GM19043 (cell line): ENCODE data around the gene TRIM8.
A peak's percentile ranks its signal among the peaks of the same experiment; 100 is the strongest.

Experiments used
- ATAC-seq: cut with Tn5 transposase; IDR thresholded peaks from one replicate; pipeline ENCODE4 v1.9.1; 2021; ENCODE audit warnings: low read depth; ENCODE audit not compliant: unreplicated experiment

TRIM8 gene

DNA sequence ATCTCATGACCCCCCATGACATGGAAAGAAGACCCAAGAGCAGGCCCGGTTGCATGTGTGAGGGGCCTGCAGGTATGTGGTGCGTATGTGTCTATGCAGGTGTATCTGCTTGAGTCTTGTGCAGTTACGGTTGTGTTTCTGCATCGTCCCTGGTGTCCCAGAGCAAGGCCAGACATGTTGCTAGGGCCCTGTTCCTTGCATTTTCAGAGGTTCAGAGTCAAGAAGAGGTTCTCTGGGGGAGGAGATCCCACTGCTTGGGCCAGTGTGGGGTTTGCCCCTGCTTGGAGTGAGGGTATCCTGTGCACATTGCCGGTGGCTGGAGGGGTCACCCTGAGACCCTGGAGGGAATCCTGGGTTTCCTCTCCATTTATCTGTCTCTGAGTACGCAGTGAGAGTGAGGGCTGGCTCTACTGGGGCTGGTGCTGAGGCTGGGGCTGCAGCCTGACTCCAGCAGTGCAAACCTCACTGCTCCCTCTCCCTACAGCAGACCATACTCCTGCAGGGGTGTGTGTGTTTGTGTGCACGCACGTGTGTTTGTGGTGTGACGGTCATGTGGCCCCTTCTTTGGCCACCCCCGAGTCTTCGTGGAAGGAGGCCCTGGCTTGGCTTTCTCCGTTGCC lies 4.1 kb downstream of the TRIM8 start:
- no peak for ATAC-seq

DNA sequence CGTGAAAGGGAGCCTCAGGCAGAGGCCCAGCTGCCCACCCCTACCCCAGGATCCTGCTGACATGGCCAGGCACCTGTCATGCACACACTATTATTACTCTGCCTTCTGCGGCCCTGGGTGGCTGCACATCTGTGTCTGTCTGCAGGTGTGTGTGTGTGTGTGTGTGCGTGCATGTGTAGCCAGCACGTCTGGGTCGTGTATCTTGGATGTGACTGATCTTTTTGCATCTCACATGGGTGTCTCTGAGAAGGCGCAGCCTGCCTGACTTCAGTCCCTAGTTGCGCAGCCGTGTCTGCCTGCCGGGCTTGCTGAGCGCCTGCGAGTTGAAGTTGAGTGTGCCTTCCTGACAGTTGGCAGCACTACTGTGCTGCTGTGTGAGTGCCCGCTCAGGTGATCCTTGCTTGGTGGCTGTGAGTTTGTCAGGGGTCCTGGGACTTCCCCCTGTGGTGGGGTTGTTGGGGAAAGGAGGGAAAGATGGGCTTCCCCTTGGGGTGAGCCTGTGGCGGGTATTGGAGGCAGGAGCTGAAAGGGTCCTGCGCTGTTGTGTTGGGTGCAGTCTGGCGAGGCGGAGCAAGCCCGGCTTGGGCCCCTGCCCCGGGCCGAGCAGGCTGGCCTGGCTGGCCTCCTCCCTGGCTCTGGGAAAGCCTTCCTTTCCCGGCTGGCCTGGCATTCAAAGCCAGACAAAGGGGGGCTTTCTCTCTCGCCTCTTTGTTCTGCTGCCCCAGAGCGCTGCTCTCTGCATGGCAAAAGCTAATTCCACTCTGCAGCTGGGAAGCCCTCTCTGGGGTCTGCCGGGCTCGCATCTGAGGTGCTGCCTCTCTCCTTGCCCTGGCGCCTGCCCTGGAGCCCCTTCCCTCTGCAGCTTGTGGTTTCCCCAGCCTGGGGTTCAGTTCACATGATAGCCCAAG lies 4.9 kb downstream of the TRIM8 start:
- ATAC-seq = no peak

DNA sequence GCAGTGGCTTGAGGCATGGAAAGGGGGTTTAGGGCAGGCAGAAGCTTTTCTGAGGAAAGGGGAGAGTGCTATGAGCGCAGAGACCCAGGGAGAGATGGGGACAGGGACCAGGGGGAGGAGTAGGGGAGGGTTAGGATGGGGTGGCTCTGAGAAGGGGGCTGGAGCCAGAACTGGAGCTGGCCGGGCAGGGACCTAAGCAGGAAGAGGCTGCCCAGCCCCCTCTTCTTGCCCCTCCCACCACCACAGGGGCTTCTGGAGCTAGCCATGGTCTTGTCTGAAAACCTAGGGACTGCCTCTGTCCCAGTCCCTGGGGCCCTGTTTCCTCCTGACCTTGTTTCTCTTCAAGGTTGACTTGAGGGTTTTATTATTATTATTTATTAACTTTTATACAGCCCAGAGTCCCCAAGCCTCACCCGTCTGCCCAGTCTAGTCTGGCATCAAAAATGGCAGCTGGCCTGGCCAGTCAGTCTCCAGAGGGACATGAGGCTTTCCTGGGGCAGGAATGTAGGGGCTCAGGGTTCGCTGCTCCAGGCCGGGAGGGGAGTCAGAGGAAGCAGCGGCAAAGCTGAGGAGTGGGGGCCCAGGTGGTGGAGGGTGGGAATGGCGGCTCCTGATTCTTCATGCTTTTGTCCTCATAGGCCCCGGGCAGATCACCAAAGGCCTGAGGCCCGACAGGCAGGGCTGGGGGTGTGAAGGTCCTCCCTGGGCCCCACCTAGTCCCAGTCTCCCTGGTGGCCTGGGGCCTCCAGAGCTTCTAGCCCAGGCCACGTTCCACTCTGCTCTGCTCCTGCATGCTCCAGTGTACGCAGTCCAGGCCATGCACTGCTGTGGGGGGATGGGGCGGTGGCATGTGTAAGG lies 5.7 kb downstream of the TRIM8 start:
- ATAC-seq = no peak

DNA sequence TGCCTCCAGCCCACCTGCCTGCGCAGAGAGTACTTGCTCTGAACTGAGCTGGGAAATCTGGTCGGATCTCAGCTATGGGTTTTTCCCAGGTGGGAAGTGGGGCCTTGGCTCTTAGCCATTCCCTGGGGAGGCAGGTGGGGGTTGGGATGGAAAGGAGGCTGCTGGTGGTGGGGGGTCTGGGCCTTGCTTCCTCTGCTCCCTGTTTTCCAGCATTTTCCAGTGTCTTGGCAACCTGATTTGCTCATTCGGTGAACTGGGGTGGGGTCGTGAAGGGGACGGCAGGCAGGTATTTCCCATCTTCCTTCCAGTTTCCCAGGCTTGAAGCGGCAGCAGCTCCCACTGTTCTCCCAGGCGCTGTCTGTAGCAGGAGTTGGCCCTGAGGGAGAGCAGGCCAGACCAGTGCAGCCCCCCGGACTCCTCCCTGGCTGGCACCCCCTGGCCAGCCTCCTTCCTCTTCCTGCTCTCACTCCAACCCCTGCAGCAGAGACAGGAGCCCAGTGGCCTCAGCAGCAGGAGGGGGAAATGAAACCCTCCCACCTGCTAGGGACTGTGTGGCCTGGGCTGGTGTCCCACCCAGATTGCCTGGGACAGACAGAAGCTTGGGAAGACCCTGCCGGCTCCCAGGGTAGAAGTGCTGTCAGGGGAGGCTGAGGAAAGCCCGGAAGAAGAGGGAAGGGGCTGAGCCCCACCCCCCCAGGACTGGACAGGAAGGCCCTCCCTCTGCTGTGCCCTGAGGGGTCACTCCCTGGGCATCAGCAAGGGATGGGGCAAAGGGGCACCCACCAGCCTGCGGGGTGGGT lies 6.6 kb downstream of the TRIM8 start:
- ATAC-seq = no peak

DNA sequence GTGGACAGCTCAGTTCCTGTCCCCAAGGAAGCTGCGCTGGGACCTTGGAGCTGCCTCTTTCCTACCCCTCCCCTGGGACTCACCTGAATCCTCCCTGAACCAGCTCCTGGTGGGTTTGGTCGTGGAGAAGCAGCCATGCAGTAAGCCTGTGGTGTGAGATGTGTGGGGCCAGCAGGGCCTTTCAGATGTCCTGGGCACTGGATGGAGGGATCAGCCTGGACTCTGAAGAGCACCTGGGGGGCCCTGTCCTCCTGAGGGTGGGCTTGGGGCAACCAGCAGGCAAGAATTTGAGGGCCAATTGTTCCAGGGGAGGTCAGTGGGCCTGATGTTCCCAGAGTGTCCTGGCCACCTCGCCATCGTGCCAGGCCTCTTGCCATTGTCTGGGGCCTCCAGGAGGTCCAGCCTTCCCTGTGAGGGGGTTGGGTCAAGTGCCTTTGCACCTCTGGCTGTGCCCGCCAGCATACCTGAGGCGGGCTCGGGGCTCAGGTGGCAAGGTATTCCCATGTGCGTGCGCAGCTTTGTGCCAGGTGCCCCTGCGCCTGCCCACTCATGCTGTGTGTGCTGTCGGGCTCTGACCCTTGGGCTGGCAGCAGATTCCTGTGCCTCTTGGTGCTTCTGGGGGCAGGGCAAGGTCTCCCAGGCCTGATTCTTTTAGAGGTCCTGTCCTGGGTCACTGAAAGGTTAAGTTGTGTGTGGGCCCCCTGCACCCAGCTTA lies 7.3 kb downstream of the TRIM8 start:
- ATAC-seq = no peak

DNA sequence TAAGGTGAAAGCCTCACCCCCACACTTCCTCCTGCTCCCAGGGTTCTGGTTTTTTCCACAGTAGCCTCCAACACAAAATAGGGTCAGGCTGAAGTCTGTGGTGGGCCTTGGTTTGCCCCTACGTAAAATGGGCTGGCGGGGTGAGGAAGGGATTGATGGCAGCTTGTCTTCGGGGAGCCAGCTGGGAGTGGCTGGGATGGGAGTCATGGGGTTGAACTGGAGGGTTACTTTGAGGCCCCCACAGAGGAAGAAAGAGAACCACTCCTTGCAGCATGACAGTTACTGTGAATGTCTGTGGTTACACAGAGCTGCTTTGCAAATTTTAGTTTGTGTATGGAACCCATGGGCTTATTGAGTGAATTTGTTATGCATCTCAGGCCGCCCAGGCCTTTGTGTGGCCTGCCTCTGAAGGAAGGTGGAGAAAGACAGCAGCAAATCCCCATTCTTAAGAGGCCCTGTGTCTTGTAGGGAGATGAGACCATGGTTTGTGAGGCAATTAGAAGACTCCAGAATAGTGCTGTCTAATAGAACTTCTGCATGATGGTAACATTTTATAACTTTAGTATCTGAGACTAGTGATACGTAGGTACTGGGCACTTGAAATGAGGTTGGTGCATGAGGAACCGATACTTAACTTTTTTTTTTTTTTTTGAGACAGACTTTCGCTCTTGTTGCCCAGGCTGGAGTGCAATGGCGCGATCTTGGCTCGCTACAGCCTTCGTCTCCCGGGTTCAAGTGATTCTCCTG lies 8.1 kb downstream of the TRIM8 start:
- peak; percentile 45 for ATAC-seq

DNA sequence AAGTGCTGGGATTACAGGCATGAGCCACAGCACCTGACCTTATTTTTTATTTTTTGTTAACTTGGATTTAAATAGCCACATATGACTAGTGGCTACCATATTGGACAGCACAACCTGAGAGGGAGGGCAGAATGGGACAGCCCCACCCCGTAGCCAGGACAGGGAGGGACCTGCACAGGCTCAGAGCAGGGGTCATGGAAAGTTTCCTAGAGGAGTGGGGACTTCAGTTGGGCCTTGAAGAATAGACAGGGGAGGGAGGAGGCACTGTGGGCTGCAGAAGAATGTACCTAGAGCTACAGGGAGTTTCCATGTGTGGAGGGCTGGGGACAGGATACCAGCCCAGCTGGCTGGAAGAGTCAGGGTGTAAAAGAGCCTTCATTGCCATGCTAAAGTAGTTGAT lies 8.8 kb downstream of the TRIM8 start:
- no peak for ATAC-seq

DNA sequence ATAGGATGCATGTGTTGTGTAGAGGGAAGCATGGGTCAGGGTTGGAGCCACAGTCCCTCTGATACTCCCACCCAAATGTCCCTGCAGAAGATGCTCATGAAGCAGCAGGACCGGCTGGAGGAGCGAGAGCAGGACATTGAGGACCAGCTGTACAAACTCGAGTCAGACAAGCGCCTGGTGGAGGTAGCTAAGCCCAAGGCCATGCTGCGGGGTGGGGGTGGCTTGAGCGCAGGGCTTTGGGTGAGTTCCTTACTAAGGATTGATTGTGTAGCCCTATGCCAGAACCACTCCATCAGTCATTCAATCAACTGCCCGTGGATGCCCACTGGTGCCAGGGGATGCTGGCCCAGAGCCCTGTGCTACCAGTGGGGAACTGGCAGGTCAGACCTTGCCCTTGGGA lies 10.3 kb downstream of the TRIM8 start:
- ATAC-seq = no peak

DNA sequence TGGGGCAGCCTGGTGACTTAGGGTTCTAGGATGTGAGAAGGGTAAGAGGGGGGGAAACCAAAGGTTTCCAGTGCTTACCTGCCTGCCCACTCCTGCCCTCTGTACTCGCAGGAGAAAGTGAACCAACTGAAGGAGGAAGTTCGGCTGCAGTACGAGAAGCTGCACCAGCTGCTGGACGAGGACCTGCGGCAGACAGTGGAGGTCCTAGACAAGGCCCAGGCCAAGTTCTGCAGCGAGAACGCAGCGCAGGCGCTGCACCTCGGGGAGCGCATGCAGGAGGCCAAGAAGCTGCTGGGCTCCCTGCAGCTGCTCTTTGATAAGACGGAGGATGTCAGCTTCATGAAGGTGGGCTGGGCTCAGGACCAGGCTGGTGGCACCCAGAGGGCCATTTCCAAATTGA lies 10.7 kb downstream of the TRIM8 start:
- no peak for ATAC-seq

DNA sequence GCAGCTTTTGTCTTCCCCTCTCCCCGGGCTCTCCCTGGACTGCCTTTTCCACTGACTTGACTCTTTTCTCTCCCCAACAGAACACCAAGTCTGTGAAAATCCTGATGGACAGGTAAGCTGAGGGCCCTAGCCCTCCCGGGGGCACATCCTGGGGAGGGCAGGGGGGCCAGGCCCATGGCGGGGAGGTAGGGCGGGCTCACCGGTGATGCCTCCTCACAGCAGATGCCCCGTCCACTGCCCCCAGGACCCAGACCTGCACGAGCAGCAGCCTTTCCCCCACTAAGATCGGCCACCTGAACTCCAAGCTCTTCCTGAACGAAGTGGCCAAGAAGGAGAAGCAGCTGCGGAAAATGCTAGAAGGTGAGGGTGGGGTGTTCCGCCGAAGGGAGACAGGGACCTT lies 11.7 kb downstream of the TRIM8 start:
- ATAC-seq = no peak

DNA sequence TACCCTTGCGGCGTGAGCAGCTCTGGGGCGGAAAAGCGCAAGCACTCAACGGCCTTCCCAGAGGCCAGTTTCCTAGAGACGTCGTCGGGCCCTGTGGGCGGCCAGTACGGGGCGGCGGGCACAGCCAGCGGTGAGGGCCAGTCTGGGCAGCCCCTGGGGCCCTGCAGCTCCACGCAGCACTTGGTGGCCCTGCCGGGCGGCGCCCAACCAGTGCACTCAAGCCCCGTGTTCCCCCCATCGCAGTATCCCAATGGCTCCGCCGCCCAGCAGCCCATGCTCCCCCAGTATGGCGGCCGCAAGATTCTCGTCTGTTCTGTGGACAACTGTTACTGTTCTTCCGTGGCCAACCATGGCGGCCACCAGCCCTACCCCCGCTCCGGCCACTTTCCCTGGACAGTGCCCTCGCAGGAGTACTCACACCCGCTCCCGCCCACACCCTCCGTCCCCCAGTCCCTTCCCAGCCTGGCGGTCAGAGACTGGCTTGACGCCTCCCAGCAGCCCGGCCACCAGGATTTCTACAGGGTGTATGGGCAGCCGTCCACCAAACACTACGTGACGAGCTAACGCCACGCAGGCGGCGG lies 12.6 kb downstream of the TRIM8 start:
- ATAC-seq = no peak

DNA sequence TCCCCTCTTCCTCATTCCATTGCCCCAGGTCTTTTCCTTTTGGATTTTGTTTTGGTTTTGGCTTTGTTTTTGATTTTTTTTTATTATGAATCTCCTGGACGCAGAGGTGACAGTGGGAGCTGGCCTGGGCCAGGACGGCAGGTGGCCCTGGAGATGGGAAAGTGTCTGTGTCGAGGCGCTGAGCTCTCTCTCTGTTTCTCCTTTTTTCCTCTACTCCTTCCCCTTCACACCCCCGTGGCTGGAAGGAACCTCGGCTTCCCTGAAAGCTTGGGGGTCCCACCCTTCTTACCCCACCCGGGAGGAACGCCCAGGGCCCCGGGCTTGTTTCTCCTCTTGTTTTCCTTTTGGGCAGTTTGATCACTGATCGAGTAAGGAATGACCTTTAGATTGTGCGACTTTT lies 13.2 kb downstream of the TRIM8 start:
- no peak for ATAC-seq

DNA sequence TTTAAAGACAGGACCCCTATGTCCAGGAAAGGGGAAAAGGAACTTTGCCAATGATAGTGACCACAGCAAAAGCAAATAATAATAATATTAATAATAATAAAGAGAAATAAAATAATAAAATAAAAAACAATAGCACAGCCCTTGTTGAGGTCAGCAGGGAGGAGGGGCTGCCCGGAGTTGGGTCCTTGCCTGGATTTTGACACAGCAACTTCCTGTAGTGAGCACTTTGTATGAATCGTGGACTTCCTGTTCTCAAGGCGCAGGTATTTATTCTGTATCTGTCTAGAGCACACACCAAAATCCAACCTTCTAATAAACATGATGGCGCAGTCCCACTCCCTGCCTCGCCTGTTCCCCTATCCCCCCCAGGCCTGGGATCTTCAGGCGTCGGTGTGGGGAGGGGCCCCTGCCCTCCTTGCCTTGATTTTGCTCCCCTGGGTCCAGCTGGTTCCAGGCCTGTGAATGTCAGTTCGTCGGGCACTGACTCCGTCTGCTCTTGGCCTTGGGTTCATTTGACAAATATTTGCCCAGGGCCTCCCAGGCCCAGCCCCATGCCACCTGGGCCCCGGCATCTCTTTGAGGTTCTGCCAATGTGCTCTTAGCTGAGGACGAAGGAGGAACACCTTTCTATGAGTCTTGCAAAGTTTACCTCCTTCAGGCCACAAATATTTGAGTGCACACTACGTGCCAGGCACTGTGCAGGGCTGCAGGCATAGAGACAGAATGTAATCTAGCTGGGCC lies 13.9 kb downstream of the TRIM8 start:
- no peak for ATAC-seq

DNA sequence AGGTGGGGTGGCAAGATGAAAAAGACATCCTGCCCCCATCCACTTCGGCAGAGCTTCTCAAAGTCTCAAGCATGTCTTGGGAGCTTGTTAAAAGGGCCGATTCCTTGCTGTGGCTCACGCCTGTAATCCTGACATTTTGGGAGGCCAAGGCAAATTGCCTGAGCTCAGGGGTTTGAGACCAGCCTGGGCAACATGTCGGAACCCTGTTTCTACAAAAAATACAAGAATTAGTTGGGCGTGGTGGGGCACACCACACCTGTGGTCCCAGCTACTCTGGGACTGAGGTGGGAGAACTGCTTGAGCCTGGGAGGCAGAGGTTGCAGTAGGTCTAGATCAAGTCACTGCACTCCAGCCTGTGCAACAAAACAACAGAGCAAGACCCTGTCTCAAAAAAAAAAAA lies 14.5 kb downstream of the TRIM8 start:
- no peak for ATAC-seq

DNA sequence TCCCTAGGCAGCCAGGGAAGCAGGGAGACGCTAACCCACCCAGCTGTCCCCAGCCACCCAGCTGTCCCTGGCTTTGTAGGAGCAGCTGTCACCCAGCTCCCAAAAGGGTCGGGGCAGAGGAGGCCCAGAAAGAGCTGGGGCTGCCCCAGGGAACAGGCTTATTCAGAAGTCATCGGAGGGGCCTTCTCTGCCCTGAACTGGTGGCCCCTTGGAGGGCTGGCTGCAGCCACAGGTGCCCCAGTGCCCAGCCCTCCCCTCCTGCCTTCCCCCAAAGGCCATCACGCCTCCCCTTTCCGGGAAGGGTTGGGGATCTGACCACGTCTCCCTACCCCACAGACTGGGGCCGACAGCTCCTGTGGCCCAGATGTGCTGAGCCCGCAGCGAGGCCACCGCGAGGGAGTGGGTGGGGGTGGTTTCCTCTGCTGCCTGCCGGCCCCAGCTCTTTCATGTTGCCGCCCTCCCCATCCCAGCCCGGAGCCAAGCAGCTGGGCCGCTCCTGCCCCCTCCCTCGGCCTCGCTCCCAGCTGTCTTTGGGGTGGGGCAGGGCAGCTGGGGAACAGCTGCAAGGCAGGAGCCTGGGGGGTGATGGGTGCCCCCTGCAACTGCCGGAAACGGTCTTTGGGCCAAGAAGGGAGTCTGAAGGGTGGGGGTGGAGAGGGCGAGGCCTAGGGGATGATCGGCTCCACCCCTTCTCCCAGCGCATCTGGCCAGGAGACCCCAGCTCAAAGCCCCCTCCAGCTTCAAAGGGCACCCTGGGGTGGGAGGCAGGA lies 16.8 kb downstream of the TRIM8 start:
- ATAC-seq = peak; percentile 83

DNA sequence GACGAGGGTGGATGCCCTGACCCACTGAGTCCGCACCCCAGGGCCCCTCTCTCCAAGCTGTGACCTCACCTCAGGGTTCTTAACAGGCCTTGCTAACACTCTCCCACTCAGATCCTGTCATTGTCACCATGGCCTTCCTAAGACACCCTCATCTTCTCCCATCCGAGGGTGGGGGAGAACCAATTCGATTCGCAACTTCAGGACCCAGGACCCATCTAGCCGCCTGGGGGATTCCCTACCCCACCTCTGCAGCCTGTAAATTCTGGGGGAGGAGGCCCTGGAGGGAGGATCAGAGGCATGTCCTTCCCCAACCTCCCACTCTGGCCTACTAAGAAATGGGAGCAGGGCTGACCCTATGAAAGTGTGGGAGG lies 17.4 kb downstream of the TRIM8 start:
- ATAC-seq = peak; percentile 10

DNA sequence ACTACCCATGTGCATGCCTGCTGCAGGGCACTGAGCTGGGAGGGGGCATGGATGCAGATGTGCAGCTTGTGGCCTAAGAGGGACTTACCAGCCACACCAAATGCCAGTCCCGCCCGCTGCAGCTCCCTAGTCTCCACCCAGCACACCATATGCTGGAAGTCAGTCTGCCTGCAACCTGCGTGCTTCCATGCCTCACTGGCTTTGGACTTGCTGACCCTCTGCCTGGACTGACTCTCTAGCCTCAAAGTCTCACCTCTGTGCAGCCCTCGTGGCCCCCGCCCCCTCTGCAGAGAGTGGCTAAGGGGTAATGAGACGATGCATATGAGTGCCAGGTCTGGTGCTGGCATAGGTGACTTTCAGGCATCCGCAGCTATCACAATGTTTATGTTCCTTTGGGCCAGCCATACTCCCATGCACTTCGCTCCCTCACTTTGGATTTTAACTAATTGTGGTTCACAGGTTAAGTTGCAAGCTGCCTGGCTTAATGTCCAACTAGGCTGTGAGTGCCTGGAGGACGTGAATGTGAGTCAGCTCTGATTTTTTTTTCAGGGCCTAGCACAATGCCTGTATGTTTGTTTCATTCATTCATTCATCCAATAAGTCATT lies 21.7 kb downstream of the TRIM8 start:
- ATAC-seq = no peak
